ENCODE measurements around the gene SVIP.

The SVIP gene

GRCh38 chr11:22795914-22796313, 33.7 kb downstream of the SVIP start:
- no peak for DNase-seq (ENCODE audit: low read depth, low spot score)

GRCh38 chr11:22792497-22792896, 37.1 kb downstream of the SVIP start:
- DNase-seq (ENCODE audit: low read depth, low spot score), result no peak

DNA sequence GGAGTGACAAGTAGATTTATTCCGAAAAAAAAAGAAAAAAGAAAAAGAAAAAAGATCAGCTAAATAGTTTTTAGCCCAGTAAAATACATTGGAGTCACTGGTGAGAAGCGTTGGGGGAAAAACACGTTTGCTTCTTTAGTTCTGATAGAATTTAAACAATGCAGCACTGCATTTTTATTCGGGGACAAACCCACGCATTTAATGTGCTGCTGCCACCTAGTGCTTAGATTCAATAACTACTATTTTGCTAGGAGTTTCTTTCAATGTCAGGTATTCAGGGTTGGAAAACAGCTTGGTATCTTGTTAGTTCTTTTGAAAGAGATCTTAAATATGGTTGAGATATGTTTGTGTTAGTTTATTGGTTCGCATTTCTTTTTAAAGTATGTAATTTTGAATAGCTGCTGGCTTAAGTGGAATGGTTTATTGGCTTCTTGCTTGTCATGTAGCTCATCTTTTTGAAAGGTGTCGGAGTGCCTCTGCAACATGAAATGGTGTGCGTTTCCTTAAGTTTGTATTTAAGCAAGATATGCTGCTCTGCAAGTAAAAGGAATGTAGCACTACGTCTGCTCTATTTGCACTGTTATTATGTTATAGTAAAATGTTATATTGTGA, 41.9 kb downstream of the SVIP start:
- DNase-seq (ENCODE audit: low read depth, low spot score), result peak; percentile 4

DNA sequence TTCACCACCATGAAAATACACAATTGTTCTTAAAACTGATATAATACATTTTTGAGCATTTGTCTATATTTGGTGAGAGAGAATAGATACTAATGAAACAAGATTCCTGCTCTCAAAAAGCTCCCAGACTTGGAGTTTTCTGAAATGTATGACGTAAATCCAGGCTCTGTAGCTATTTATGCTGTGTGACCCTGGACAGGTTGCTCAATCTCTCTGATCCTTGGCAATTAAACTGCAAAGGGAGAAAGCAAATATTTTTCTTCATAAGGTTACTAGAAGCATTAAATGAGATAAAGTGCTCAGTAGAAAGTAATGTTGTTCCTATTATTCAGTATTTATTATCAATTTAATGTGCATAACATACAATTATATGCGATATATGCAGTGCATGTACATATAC, 42.5 kb downstream of the SVIP start:
- no peak for DNase-seq (ENCODE audit: low read depth, low spot score)

DNA sequence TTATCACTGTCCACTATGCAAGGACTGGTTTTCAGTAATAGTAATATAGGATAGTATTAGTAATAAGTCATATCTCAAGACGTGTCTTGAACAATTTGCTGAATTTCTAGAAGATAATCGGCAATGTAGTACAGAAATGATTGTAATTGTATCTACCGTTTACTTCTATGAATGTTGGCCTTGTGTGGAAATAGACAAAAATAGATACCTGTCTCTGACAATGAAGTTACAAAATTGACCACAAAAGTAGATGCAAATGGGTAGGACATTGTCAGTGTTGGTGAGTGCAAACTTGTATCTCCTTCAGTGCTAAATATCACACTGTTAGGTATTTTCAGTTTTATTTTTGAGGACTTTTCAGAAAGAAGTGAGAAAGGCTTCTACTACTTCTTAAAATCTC, 43.1 kb downstream of the SVIP start:
- no peak for DNase-seq (ENCODE audit: low read depth, low spot score)

- DNase-seq (ENCODE audit: low read depth, low spot score), result no peak
These were observed 44.4 kb downstream of the SVIP start for GRCh38 chr11:22785251-22785650.

GRCh38 chr11:22780952-22781593, 48.5 kb downstream of the SVIP start:
- no peak for DNase-seq (ENCODE audit: low read depth, low spot score)

DNA sequence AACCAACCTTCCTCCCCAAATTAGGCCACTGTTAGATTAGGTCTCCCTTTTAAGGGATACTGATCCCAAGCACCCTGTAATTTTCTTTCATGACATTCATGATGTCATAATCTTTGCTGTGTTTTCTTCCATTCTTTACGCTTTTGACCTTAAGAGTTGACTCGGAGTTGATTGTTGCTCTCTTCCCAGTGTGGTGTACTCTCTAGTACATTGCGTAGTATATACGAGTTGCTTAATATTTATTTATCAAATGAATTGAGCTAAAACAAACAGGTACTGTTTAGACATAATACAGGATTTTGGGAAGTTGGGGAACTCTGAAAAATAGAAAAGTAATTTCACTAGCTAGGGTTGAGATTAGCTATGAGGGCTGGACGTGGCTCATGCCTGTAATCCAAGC, 49.8 kb downstream of the SVIP start:
- no peak for DNase-seq (ENCODE audit: low read depth, low spot score)

- no peak for DNase-seq (ENCODE audit: low read depth, low spot score)
These were observed 51.0 kb downstream of the SVIP start for GRCh38 chr11:22778642-22779041.

- no peak for DNase-seq (ENCODE audit: low read depth, low spot score)
These were observed 54.4 kb downstream of the SVIP start for GRCh38 chr11:22775248-22775647.

DNA sequence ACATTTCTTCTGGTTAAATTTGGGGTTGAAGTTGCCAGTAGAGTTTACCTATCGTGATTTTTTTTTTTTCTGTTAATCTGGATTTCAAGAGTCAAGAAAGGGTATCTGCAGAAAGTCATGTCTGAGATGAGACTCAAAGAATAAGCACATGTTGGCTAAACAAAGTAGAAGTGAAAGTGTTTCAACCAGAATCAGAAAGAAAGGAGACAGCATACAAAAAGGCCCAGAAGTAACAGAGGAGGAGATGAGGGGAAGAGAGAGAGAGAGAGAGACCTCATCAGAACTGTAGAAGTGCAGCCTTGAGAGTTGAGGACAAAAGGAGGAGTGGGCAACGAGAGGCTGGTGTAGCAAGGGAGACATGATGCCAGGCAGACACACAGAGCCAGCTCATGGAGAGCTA, 54.9 kb downstream of the SVIP start:
- no peak for DNase-seq (ENCODE audit: low read depth, low spot score)

- DNase-seq (ENCODE audit: low read depth, low spot score), result no peak
These were observed 60.5 kb downstream of the SVIP start for GRCh38 chr11:22769081-22769480.

All from ELF-1 (cell line).